A549 (cell line): ENCODE data around the gene HLA-DPA1.

Source experiments
- CTCF ChIP-seq: fragments of >200 bp; sonication (Bioruptor Twin); formaldehyde crosslinking; IDR thresholded peaks from 3 replicates; pipeline ENCODE4 v1.5.1; 2016
- KDM1A ChIP-seq: fragments of 200-600 bp; sonication (generic); IDR thresholded peaks from 2 replicates; pipeline ENCODE4 v1.6.1; 2016; ENCODE audit warnings: low read depth, mild to moderate bottlenecking
- RAD21 ChIP-seq, 2 experiments: fragments of >200 bp in 1 of 2; sonication (Bioruptor Twin) in 1 of 2; formaldehyde crosslinking in 1 of 2; IDR thresholded peaks in 1 of 2; conservative IDR thresholded peaks in 1 of 2; 2 replicates in 1 of 2; 3 replicates in 1 of 2; pipeline ENCODE4 v1.6.1; 2012 to 2018; ENCODE audit warnings: inconsistent platforms in 1 of 2

GRCh38 chr6:33023536-33023935 is 49.9 kb downstream of the HLA-DPA1 start:
- TF ChIP-seq RAD21 (conservative IDR thresholded peaks at IDR 0.05 in 1 of 2, IDR thresholded peaks at IDR 0.05 in 1 of 2) (no peak), CTCF (no peak), KDM1A (no peak)
